ENCODE results near the gene ZGRF1.
"Not testable (repeated sequence)": the region's sequence is repeated elsewhere in the genome, so short reads cannot be mapped to it uniquely, and the experiment has no call there.

Gene ZGRF1
- total RNA-seq = 12.1 to 17.4 (median 15.0) reads per million in 3 donors

- no peaks in the 10 kb centered on the region for H3K9me3 ChIP-seq (ENCODE audit: control insufficient read depth, low read length)
- H3K4me3 ChIP-seq (ENCODE audit: insufficient read depth, low read depth, low read length, poor library complexity, severe bottlenecking) = peak within 1 kb of the TSS; percentile 67
Measured at GRCh38 chr4:112636688-112637551, at the start of gene ZGRF1, which contains the start of gene LARP7. TSS of gene ZGRF1 (minus strand) at chr4:112636909. CDS start at chr4:112633176, 3,733 bp downstream. TSS of gene LARP7 (plus strand) at chr4:112637143. CDS start at chr4:112644670, 7,527 bp downstream.

GRCh38 chr4:112680996-112681395 is 44.3 kb upstream of the ZGRF1 start:
- no peak for DNase-seq
- no peaks in the 10 kb centered on the region for H3K36me3 ChIP-seq (ENCODE audit: control insufficient read depth, insufficient read depth, low read length)
- H3K9me3 ChIP-seq (ENCODE audit: control insufficient read depth, low read length) = no peaks in the 10 kb centered on the region
- no peaks in the 10 kb centered on the region for H3K4me1 ChIP-seq (ENCODE audit: control insufficient read depth, insufficient read depth, low read length, poor library complexity, severe bottlenecking)
- H3K27me3 ChIP-seq (replicated peaks; ENCODE audit: control insufficient read depth, insufficient read depth, low read length, poor library complexity, severe bottlenecking) = no peaks in the 10 kb centered on the region
- no peak overlapping the region for H3K27ac ChIP-seq (ENCODE audit: insufficient read depth, low read length, poor library complexity, severe bottlenecking)
- H3K4me3 ChIP-seq (ENCODE audit: insufficient read depth, low read depth, low read length, poor library complexity, severe bottlenecking) = no peak overlapping the region

More at GRCh38 chr4:112636688-112637551, at the start of gene ZGRF1, which contains the start of gene LARP7:
- peaks cover 3% of the 10 kb centered on the region for H3K4me1 ChIP-seq (ENCODE audit: control insufficient read depth, insufficient read depth, low read length, poor library complexity, severe bottlenecking)
- H3K27ac ChIP-seq (ENCODE audit: insufficient read depth, low read length, poor library complexity, severe bottlenecking) = peak within 1 kb of the TSS; percentile 96
- no peaks in the 10 kb centered on the region for H3K27me3 ChIP-seq (replicated peaks; ENCODE audit: control insufficient read depth, insufficient read depth, low read length, poor library complexity, severe bottlenecking)
- H3K36me3 ChIP-seq (ENCODE audit: control insufficient read depth, insufficient read depth, low read length) = no peaks in the 10 kb centered on the region
- DNase-seq = peak; percentile 97 to 98 (median 98)

- H3K4me1 ChIP-seq (ENCODE audit: control insufficient read depth, insufficient read depth, low read length, poor library complexity, severe bottlenecking) = no peaks in the 10 kb centered on the region
- H3K36me3 ChIP-seq (ENCODE audit: control insufficient read depth, insufficient read depth, low read length) = no peaks in the 10 kb centered on the region
- no peak for DNase-seq
- H3K27me3 ChIP-seq (replicated peaks; ENCODE audit: control insufficient read depth, insufficient read depth, low read length, poor library complexity, severe bottlenecking) = no peaks in the 10 kb centered on the region
- no peak overlapping the region for H3K4me3 ChIP-seq (ENCODE audit: insufficient read depth, low read depth, low read length, poor library complexity, severe bottlenecking)
- no peaks in the 10 kb centered on the region for H3K9me3 ChIP-seq (ENCODE audit: control insufficient read depth, low read length)
- H3K27ac ChIP-seq (ENCODE audit: insufficient read depth, low read length, poor library complexity, severe bottlenecking) = no peak overlapping the region
Measured at GRCh38 chr4:112677519-112678091, 40.9 kb upstream of the ZGRF1 start.

GRCh38 chr4:112674376-112674775 is 37.7 kb upstream of the ZGRF1 start:
- DNase-seq = no peak
- H3K27me3 ChIP-seq (replicated peaks; ENCODE audit: control insufficient read depth, insufficient read depth, low read length, poor library complexity, severe bottlenecking) = no peaks in the 10 kb centered on the region
- H3K4me3 ChIP-seq (ENCODE audit: insufficient read depth, low read depth, low read length, poor library complexity, severe bottlenecking) = no peak overlapping the region
- no peaks in the 10 kb centered on the region for H3K9me3 ChIP-seq (ENCODE audit: control insufficient read depth, low read length)
- H3K27ac ChIP-seq (ENCODE audit: insufficient read depth, low read length, poor library complexity, severe bottlenecking) = no peak overlapping the region
- no peaks in the 10 kb centered on the region for H3K4me1 ChIP-seq (ENCODE audit: control insufficient read depth, insufficient read depth, low read length, poor library complexity, severe bottlenecking)
- H3K36me3 ChIP-seq (ENCODE audit: control insufficient read depth, insufficient read depth, low read length) = no peaks in the 10 kb centered on the region

GRCh38 chr4:112673686-112674085 is 37.0 kb upstream of the ZGRF1 start:
- DNase-seq = no peak
- no peaks in the 10 kb centered on the region for H3K27me3 ChIP-seq (replicated peaks; ENCODE audit: control insufficient read depth, insufficient read depth, low read length, poor library complexity, severe bottlenecking)
- H3K4me1 ChIP-seq (ENCODE audit: control insufficient read depth, insufficient read depth, low read length, poor library complexity, severe bottlenecking) = no peaks in the 10 kb centered on the region
- H3K27ac ChIP-seq (ENCODE audit: insufficient read depth, low read length, poor library complexity, severe bottlenecking) = no peak overlapping the region
- H3K4me3 ChIP-seq (ENCODE audit: insufficient read depth, low read depth, low read length, poor library complexity, severe bottlenecking) = no peak overlapping the region
- no peaks in the 10 kb centered on the region for H3K9me3 ChIP-seq (ENCODE audit: control insufficient read depth, low read length)
- H3K36me3 ChIP-seq (ENCODE audit: control insufficient read depth, insufficient read depth, low read length) = no peaks in the 10 kb centered on the region

- Histone ChIP-seq H3K36me3 (ENCODE audit: control insufficient read depth, insufficient read depth, low read length) (no peaks in the 10 kb centered on the region), H3K4me3 (ENCODE audit: insufficient read depth, low read depth, low read length, poor library complexity, severe bottlenecking) (no peak overlapping the region), H3K9me3 (ENCODE audit: control insufficient read depth, low read length) (no peaks in the 10 kb centered on the region), H3K4me1 (ENCODE audit: control insufficient read depth, insufficient read depth, low read length, poor library complexity, severe bottlenecking) (no peaks in the 10 kb centered on the region), H3K27me3 (replicated peaks; ENCODE audit: control insufficient read depth, insufficient read depth, low read length, poor library complexity, severe bottlenecking) (no peaks in the 10 kb centered on the region), H3K27ac (ENCODE audit: insufficient read depth, low read length, poor library complexity, severe bottlenecking) (no peak overlapping the region)
- no peak for DNase-seq
Measured at GRCh38 chr4:112673076-112673475, 36.4 kb upstream of the ZGRF1 start.

- no peaks in the 10 kb centered on the region for H3K4me1 ChIP-seq (ENCODE audit: control insufficient read depth, insufficient read depth, low read length, poor library complexity, severe bottlenecking)
- H3K27ac ChIP-seq (ENCODE audit: insufficient read depth, low read length, poor library complexity, severe bottlenecking) = no peak overlapping the region
- no peaks in the 10 kb centered on the region for H3K9me3 ChIP-seq (ENCODE audit: control insufficient read depth, low read length)
- no peak overlapping the region for H3K4me3 ChIP-seq (ENCODE audit: insufficient read depth, low read depth, low read length, poor library complexity, severe bottlenecking)
- DNase-seq = no peak
- H3K27me3 ChIP-seq (replicated peaks; ENCODE audit: control insufficient read depth, insufficient read depth, low read length, poor library complexity, severe bottlenecking) = no peaks in the 10 kb centered on the region
- no peaks in the 10 kb centered on the region for H3K36me3 ChIP-seq (ENCODE audit: control insufficient read depth, insufficient read depth, low read length)
Measured at GRCh38 chr4:112668131-112668530, 31.4 kb upstream of the ZGRF1 start.

- no peak overlapping the region for H3K27ac ChIP-seq (ENCODE audit: insufficient read depth, low read length, poor library complexity, severe bottlenecking)
- H3K4me3 ChIP-seq (ENCODE audit: insufficient read depth, low read depth, low read length, poor library complexity, severe bottlenecking) = no peak overlapping the region
- no peaks in the 10 kb centered on the region for H3K4me1 ChIP-seq (ENCODE audit: control insufficient read depth, insufficient read depth, low read length, poor library complexity, severe bottlenecking)
- no peaks in the 10 kb centered on the region for H3K36me3 ChIP-seq (ENCODE audit: control insufficient read depth, insufficient read depth, low read length)
- H3K27me3 ChIP-seq (replicated peaks; ENCODE audit: control insufficient read depth, insufficient read depth, low read length, poor library complexity, severe bottlenecking) = no peaks in the 10 kb centered on the region
- no peaks in the 10 kb centered on the region for H3K9me3 ChIP-seq (ENCODE audit: control insufficient read depth, low read length)
- DNase-seq = no peak
Measured at GRCh38 chr4:112664611-112665010, 27.9 kb upstream of the ZGRF1 start.

GRCh38 chr4:112656115-112656514 is 19.4 kb upstream of the ZGRF1 start:
- H3K27ac ChIP-seq (ENCODE audit: insufficient read depth, low read length, poor library complexity, severe bottlenecking); H3K9me3 ChIP-seq (ENCODE audit: control insufficient read depth, low read length); H3K27me3 ChIP-seq (replicated peaks; ENCODE audit: control insufficient read depth, insufficient read depth, low read length, poor library complexity, severe bottlenecking); H3K4me1 ChIP-seq (ENCODE audit: control insufficient read depth, insufficient read depth, low read length, poor library complexity, severe bottlenecking); DNase-seq; H3K4me3 ChIP-seq (ENCODE audit: insufficient read depth, low read depth, low read length, poor library complexity, severe bottlenecking): not testable (repeated sequence)
- peaks cover 51% of the 10 kb centered on the region for H3K36me3 ChIP-seq (ENCODE audit: control insufficient read depth, insufficient read depth, low read length)

- Histone ChIP-seq H3K27ac (ENCODE audit: insufficient read depth, low read length, poor library complexity, severe bottlenecking) (no peak overlapping the region), H3K27me3 (replicated peaks; ENCODE audit: control insufficient read depth, insufficient read depth, low read length, poor library complexity, severe bottlenecking) (no peaks in the 10 kb centered on the region), H3K9me3 (ENCODE audit: control insufficient read depth, low read length) (no peaks in the 10 kb centered on the region), H3K36me3 (ENCODE audit: control insufficient read depth, insufficient read depth, low read length) (peaks cover 58% of the 10 kb centered on the region), H3K4me3 (ENCODE audit: insufficient read depth, low read depth, low read length, poor library complexity, severe bottlenecking) (no peak overlapping the region), H3K4me1 (ENCODE audit: control insufficient read depth, insufficient read depth, low read length, poor library complexity, severe bottlenecking) (no peaks in the 10 kb centered on the region)
- no peak for DNase-seq
Measured at GRCh38 chr4:112655270-112655669, 18.6 kb upstream of the ZGRF1 start.

All from effector memory CD4-positive, alpha-beta T cell (primary cell).